Activated B cell treated with CpG ODN at 0.5 μM for 24 hours (primary cell): ENCODE results near the gene GPR39. TPM values are rescaled to one million over a fixed set of nuclear protein-coding genes. Genes with fewer than 3 reads are reported as not detected.

Source experiments
- ATAC-seq: fragments of 200-7000 bp; cut with Tn5 transposase; one replicate; pipeline ENCODE4 v1.10.0; 2021; ENCODE audit warnings: low read depth, mild to moderate bottlenecking, moderate library complexity
- CTCF ChIA-PET: fragments of 350-600 bp; sonication (Branson Sonifier 250); formaldehyde crosslinking; loops from one replicate; lab custom pipeline; 2021; ENCODE audit warnings: antibody characterized with exemption; lab: Charles Lee
- POLR2A ChIA-PET: fragments of 350-600 bp; sonication (Branson Sonifier 250); formaldehyde crosslinking; loops from one replicate; lab custom pipeline; 2021; ENCODE audit warnings: antibody characterized with exemption; lab: Charles Lee
- DNase-seq: peaks from one replicate; pipeline ENCODE4 v3.0.0; 2022
- H3K27ac Mint-ChIP-seq: one replicate; pipeline ENCODE4 v1.8.0; 2020; ENCODE audit warnings: mixed read lengths
- H3K27me3 Mint-ChIP-seq: one replicate; pipeline ENCODE4 v1.8.0; 2021; ENCODE audit warnings: mixed read lengths
- H3K36me3 Mint-ChIP-seq: one replicate; pipeline ENCODE4 v1.8.0; 2021; ENCODE audit warnings: low read depth, mixed read lengths
- H3K4me1 Mint-ChIP-seq: one replicate; pipeline ENCODE4 v1.8.0; 2021; ENCODE audit warnings: mixed read lengths
- H3K4me3 Mint-ChIP-seq: one replicate; pipeline ENCODE4 v1.8.0; 2020; ENCODE audit warnings: mild to moderate bottlenecking, mixed read lengths
- H3K9me3 Mint-ChIP-seq: one replicate; pipeline ENCODE4 v1.8.0; 2020; ENCODE audit warnings: mixed read lengths
- CTCF ChIP-seq: fragments of 200-600 bp; IDR thresholded peaks from one replicate; pipeline ENCODE4 v1.8.0; 2022; ENCODE audit warnings: antibody characterized with exemption, mild to moderate bottlenecking
- intact Hi-C: fragments of 100-400 bp; cut with micrococcal nuclease; formaldehyde crosslinking; loops from one replicate; pipeline ENCODE4 v1.15.1; 2024
- total RNA-seq: library from RNA; stranded (reverse); gene quantifications from 2 replicates; pipeline ENCODE4 v1.2.3, GENCODE V29; 2022

The GPR39 gene
- total RNA-seq, 1 donor from 2014 or later = not detected

GRCh38 chr2:132441051-132441450 lies 24.4 kb downstream of the GPR39 start:
- H3K4me3 Mint-ChIP-seq = no peak overlapping the region
- no peak for TF ChIP-seq CTCF
- H3K9me3 Mint-ChIP-seq = no peaks in the 10 kb centered on the region
- DNase-seq = no peak
- no peak overlapping the region for H3K27ac Mint-ChIP-seq
- POLR2A ChIA-PET = no interaction called here
- no peaks in the 10 kb centered on the region for H3K36me3 Mint-ChIP-seq
- CTCF ChIA-PET = no interaction called here
- intact Hi-C loops = no loop called here
- no peaks in the 10 kb centered on the region for H3K27me3 Mint-ChIP-seq
- H3K4me1 Mint-ChIP-seq = no peaks in the 10 kb centered on the region
- no peak for ATAC-seq

GRCh38 chr2:132442278-132442677 lies 25.7 kb downstream of the GPR39 start:
- Mint-ChIP-seq H3K4me1 (no peaks in the 10 kb centered on the region), H3K4me3 (no peak overlapping the region), H3K9me3 (no peaks in the 10 kb centered on the region), H3K36me3 (no peaks in the 10 kb centered on the region), H3K27me3 (no peaks in the 10 kb centered on the region), H3K27ac (no peak overlapping the region)
- ChIA-PET POLR2A (no interaction called here), CTCF (no interaction called here)
- no peak for ATAC-seq
- DNase-seq = no peak
- TF ChIP-seq CTCF = no peak
- intact Hi-C loops = no loop called here

- CTCF ChIA-PET = no interaction called here
- Mint-ChIP-seq H3K27me3 (no peaks in the 10 kb centered on the region), H3K4me3 (no peak overlapping the region), H3K36me3 (no peaks in the 10 kb centered on the region), H3K27ac (no peak overlapping the region), H3K4me1 (no peaks in the 10 kb centered on the region), H3K9me3 (no peaks in the 10 kb centered on the region)
- ATAC-seq (no peak), DNase-seq (no peak)
- intact Hi-C loops = no loop called here
- no peak for TF ChIP-seq CTCF
- POLR2A ChIA-PET = no interaction called here
Measured at GRCh38 chr2:132443106-132443505, 26.5 kb downstream of the GPR39 start.

GRCh38 chr2:132446444-132446843 lies 29.8 kb downstream of the GPR39 start:
- CTCF ChIA-PET = no interaction called here
- intact Hi-C loops = no loop called here
- ATAC-seq (no peak), DNase-seq (no peak)
- Mint-ChIP-seq H3K36me3 (no peaks in the 10 kb centered on the region), H3K4me3 (no peak overlapping the region), H3K27me3 (no peaks in the 10 kb centered on the region), H3K4me1 (no peaks in the 10 kb centered on the region), H3K9me3 (peaks cover 3% of the 10 kb centered on the region), H3K27ac (no peak overlapping the region)
- TF ChIP-seq CTCF = no peak
- POLR2A ChIA-PET = no interaction called here

- Mint-ChIP-seq H3K4me1 (no peaks in the 10 kb centered on the region), H3K9me3 (peaks cover 5% of the 10 kb centered on the region), H3K27me3 (no peaks in the 10 kb centered on the region), H3K4me3 (no peak overlapping the region), H3K36me3 (no peaks in the 10 kb centered on the region), H3K27ac (no peak overlapping the region)
- no peak for TF ChIP-seq CTCF
- CTCF ChIA-PET = no interaction called here
- DNase-seq (no peak), ATAC-seq (no peak)
- POLR2A ChIA-PET = no interaction called here
- intact Hi-C loops = no loop called here
Measured at GRCh38 chr2:132448331-132448730, 31.7 kb downstream of the GPR39 start.
